Right lobe of liver (tissue), 4 donors: ENCODE measurements around the gene SOX8.

Experiments
- POLR2A ChIP-seq: fragments of 450-650 bp; IDR thresholded peaks from one replicate; pipeline ENCODE4 v1.6.1; 2017; ENCODE audit warnings: antibody characterized with exemption, mild to moderate bottlenecking
- TF ChIP-seq, protein P1 (sequence below), 4 donors: fragments of 200-600 bp in 3 of 4; fragments of 450-650 bp in 1 of 4; IDR thresholded peaks; one replicate each; pipeline versions ENCODE4 v1.5.1 to v1.8.0; 2016 to 2022; ENCODE audit warnings: antibody characterized with exemption in 4 of 4, mild to moderate bottlenecking in 2 of 4
- donor health status: DM: no; HTN: no; CAD: no.
- donor health status: DM: no; HTN: no; CAD: no.
- donor health status: DM: no; HTN: yes; CAD: no.

DNA sequence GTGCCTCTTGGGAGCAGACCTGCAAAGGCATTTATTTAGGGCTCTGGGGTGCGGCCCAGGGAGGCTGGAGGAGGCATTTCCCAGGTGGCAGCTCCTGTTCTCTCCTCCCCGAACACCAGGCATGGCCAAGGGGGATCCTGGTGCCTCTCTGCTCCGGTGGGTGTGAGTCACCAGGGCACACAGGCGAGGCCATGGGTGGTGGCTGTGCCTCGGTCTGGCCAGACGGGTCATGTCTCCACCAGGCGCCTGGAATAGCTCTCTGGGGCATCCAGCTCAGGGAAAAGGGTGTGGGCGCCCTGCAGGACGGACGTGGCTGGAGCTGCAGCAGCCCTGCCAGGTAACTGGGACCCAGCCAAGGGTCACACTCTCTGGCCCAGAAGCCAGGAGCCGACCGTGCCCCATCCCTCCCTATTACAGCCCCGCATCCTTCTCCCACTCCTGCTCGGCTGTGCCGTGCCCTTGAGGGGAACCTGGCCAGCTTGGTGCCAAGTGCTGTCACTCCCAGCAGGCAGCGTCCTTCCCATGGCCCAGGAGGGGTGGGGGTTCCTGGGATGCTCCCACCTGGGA is 25.8 kb downstream of the SOX8 start:
- TF ChIP-seq, protein P1, sequence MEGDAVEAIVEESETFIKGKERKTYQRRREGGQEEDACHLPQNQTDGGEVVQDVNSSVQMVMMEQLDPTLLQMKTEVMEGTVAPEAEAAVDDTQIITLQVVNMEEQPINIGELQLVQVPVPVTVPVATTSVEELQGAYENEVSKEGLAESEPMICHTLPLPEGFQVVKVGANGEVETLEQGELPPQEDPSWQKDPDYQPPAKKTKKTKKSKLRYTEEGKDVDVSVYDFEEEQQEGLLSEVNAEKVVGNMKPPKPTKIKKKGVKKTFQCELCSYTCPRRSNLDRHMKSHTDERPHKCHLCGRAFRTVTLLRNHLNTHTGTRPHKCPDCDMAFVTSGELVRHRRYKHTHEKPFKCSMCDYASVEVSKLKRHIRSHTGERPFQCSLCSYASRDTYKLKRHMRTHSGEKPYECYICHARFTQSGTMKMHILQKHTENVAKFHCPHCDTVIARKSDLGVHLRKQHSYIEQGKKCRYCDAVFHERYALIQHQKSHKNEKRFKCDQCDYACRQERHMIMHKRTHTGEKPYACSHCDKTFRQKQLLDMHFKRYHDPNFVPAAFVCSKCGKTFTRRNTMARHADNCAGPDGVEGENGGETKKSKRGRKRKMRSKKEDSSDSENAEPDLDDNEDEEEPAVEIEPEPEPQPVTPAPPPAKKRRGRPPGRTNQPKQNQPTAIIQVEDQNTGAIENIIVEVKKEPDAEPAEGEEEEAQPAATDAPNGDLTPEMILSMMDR (IDR thresholded peaks at IDR 0.05) = no peak
- TF ChIP-seq POLR2A = no peak
